ENCODE results near the gene DCD.

DNA sequence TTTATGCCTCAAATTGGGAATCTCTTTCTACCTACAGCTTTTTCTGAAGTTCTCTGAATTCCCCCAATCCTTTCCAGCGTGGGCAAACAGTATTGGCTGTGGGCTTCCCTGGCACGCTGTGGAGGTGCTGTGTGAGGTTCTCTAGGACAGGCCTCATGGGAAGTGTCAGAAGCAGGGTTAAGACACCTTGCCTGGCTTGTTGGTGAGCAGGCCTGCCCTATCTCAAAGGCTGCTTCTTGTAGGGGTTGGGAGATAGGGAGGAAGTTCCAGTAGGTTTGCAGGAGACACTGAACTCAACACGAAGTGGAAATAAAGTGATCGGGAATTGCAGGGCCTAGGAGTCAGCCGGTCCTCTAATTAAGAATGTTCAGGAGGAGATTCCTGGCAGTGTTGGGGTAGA, 30.0 kb upstream of the DCD start:
- no peak for TF ChIP-seq EZH2 (IDR thresholded peaks at IDR 0.05; ENCODE audit: low read length)
- TF ChIP-seq, protein P1, sequence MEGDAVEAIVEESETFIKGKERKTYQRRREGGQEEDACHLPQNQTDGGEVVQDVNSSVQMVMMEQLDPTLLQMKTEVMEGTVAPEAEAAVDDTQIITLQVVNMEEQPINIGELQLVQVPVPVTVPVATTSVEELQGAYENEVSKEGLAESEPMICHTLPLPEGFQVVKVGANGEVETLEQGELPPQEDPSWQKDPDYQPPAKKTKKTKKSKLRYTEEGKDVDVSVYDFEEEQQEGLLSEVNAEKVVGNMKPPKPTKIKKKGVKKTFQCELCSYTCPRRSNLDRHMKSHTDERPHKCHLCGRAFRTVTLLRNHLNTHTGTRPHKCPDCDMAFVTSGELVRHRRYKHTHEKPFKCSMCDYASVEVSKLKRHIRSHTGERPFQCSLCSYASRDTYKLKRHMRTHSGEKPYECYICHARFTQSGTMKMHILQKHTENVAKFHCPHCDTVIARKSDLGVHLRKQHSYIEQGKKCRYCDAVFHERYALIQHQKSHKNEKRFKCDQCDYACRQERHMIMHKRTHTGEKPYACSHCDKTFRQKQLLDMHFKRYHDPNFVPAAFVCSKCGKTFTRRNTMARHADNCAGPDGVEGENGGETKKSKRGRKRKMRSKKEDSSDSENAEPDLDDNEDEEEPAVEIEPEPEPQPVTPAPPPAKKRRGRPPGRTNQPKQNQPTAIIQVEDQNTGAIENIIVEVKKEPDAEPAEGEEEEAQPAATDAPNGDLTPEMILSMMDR (optimal IDR thresholded peaks at IDR 0.05 in 1 of 3, IDR thresholded peaks at IDR 0.05 in 1 of 3, conservative IDR thresholded peaks at IDR 0.05 in 1 of 3; ENCODE audit: extremely low read depth in 1 of 3, insufficient read depth in 2 of 3, low read length in 3 of 3): no peak

All from keratinocyte (primary cell).